ENCODE measurements around the gene NLRP6.

The NLRP6 gene

GRCh38 chr11:282630-283360 is 4.6 kb downstream of the NLRP6 start:
- DNase-seq: no peak

- DNase-seq: no peak
These were observed 5.3 kb downstream of the NLRP6 start for GRCh38 chr11:283405-284104.

GRCh38 chr11:284105-285020 is 6.2 kb downstream of the NLRP6 start:
- no peak for DNase-seq

- DNase-seq: no peak
These were observed 7.0 kb downstream of the NLRP6 start for GRCh38 chr11:285021-285893.

GRCh38 chr11:285894-286220 is 7.7 kb downstream of the NLRP6 start:
- no peak for DNase-seq

GRCh38 chr11:286977-287820 is 9.0 kb downstream of the NLRP6 start:
- DNase-seq: peak; percentile 82

GRCh38 chr11:287821-288477 is 9.7 kb downstream of the NLRP6 start:
- no peak for DNase-seq

- DNase-seq: peak; percentile 58
These were observed 10.5 kb downstream of the NLRP6 start, which contains the start of gene PGGHG for GRCh38 chr11:288478-289397. PGGHG (plus strand) TSS chr11:289126; CDS start chr11:289817, 691 bp downstream.

- no peak for DNase-seq
These were observed 11.1 kb downstream of the NLRP6 start for GRCh38 chr11:289398-289711.

- no peak for DNase-seq
These were observed 11.8 kb downstream of the NLRP6 start for GRCh38 chr11:289712-290620.

- no peak for DNase-seq
These were observed 12.5 kb downstream of the NLRP6 start for GRCh38 chr11:290621-291231.

GRCh38 chr11:291281-292210 is 13.3 kb downstream of the NLRP6 start:
- no peak for DNase-seq

GRCh38 chr11:292211-293121 is 14.3 kb downstream of the NLRP6 start:
- DNase-seq: no peak

- DNase-seq: no peak
These were observed 15.2 kb downstream of the NLRP6 start for GRCh38 chr11:293271-293851.

- no peak for DNase-seq
These were observed 15.8 kb downstream of the NLRP6 start for GRCh38 chr11:293852-294661.
